HG03095 (cell line): ENCODE results near the gene LIMD2.

Experiments
- ATAC-seq: cut with Tn5 transposase; IDR thresholded peaks from one replicate; pipeline ENCODE4 v1.9.1; 2021; ENCODE audit warnings: moderate library complexity; ENCODE audit not compliant: unreplicated experiment

Gene LIMD2

GRCh38 chr17:63701868-63702720 is 2.2 kb upstream of the LIMD2 start:
- ATAC-seq, result no peak

GRCh38 chr17:63701456-63701820 is 1.5 kb upstream of the LIMD2 start:
- no peak for ATAC-seq

GRCh38 chr17:63700528-63701455 is 867 bp upstream of the LIMD2 start:
- ATAC-seq, result no peak

- ATAC-seq, result no peak
Measured at GRCh38 chr17:63698886-63699637, 863 bp downstream of the LIMD2 start.

GRCh38 chr17:63698381-63698885 is 1.5 kb downstream of the LIMD2 start:
- no peak for ATAC-seq

GRCh38 chr17:63697341-63698286 is 2.3 kb downstream of the LIMD2 start:
- no peak for ATAC-seq

GRCh38 chr17:63696381-63696961 is 3.5 kb downstream of the LIMD2 start:
- no peak for ATAC-seq

- ATAC-seq, result no peak
Measured at GRCh38 chr17:63695889-63696288, 4.0 kb downstream of the LIMD2 start.

GRCh38 chr17:63694950-63695773 is 4.8 kb downstream of the LIMD2 start:
- ATAC-seq, result no peak

GRCh38 chr17:63694229-63694949 is 5.5 kb downstream of the LIMD2 start:
- no peak for ATAC-seq

- no peak for ATAC-seq
Measured at GRCh38 chr17:63693411-63694113, 6.4 kb downstream of the LIMD2 start.

GRCh38 chr17:63692195-63692816 is 7.6 kb downstream of the LIMD2 start:
- no peak for ATAC-seq

- no peak for ATAC-seq
Measured at GRCh38 chr17:63689479-63689878, 10.4 kb downstream of the LIMD2 start.

- ATAC-seq, result no peak
Measured at GRCh38 chr17:63688396-63689020, 11.4 kb downstream of the LIMD2 start.

GRCh38 chr17:63686138-63686685 is 13.7 kb downstream of the LIMD2 start:
- no peak for ATAC-seq

- ATAC-seq, result no peak
Measured at GRCh38 chr17:63685578-63685977, 14.3 kb downstream of the LIMD2 start.
